Loucy (cell line): ENCODE results near the gene SRRM1.
"Not testable (repeated sequence)": the region's sequence is repeated elsewhere in the genome, so short reads cannot be mapped to it uniquely, and the experiment has no call there.

ENCODE experiments used
- H2AFZ ChIP-seq: fragments of 200-600 bp; sonication (generic); 2 replicates; pipeline ENCODE4 v1.6.0; 2016; ENCODE audit warnings: antibody characterized with exemption, mild to moderate bottlenecking, low read length, moderate library complexity
- H3F3A ChIP-seq: fragments of 200-600 bp; 2 replicates; pipeline ENCODE4 v1.6.0; 2016; ENCODE audit warnings: antibody characterized with exemption, low read depth, mild to moderate bottlenecking
- H3K27me3 ChIP-seq: fragments of 200-600 bp; sonication (generic); 2 replicates; pipeline ENCODE4 v1.6.1; 2014; ENCODE audit warnings: low read length, mild to moderate bottlenecking; ENCODE audit not compliant: insufficient read depth, poor library complexity, severe bottlenecking
- H3K36me3 ChIP-seq: fragments of 200-600 bp; sonication (generic); 2 replicates; pipeline ENCODE4 v1.6.1; 2016; ENCODE audit warnings: low read length; ENCODE audit not compliant: insufficient read depth
- H3K4me1 ChIP-seq: fragments of 200-600 bp; sonication (generic); 2 replicates; pipeline ENCODE4 v1.5.1; 2014; ENCODE audit warnings: low read length, mild to moderate bottlenecking; ENCODE audit not compliant: insufficient read depth, poor library complexity, severe bottlenecking
- H3K4me2 ChIP-seq: fragments of 200-600 bp; sonication (generic); 2 replicates; pipeline ENCODE4 v1.6.0; 2014; ENCODE audit warnings: antibody characterized with exemption, low read length, low read depth, mild to moderate bottlenecking; ENCODE audit not compliant: poor library complexity, severe bottlenecking
- H3K4me3 ChIP-seq: fragments of 200-600 bp; sonication (generic); 2 replicates; pipeline ENCODE4 v1.5.1; 2014; ENCODE audit warnings: low read length, mild to moderate bottlenecking, mixed read lengths; ENCODE audit not compliant: poor library complexity, severe bottlenecking
- H3K79me2 ChIP-seq: fragments of 200-600 bp; sonication (generic); 2 replicates; pipeline ENCODE4 v1.6.1; 2014; ENCODE audit warnings: low read length; ENCODE audit not compliant: insufficient read depth
- H3K9ac ChIP-seq: fragments of 200-600 bp; sonication (generic); 2 replicates; pipeline ENCODE4 v1.6.0; 2014; ENCODE audit warnings: mild to moderate bottlenecking, low read depth, low read length, moderate library complexity; ENCODE audit not compliant: poor library complexity, severe bottlenecking
- H3K9me2 ChIP-seq: fragments of 200-600 bp; sonication (generic); replicated peaks from 2 replicates; pipeline ENCODE4 v1.6.1; 2016; ENCODE audit warnings: low read depth, low read length, mixed read lengths
- H3K9me3 ChIP-seq: fragments of 200-600 bp; sonication (generic); 2 replicates; pipeline ENCODE4 v1.6.1; 2014; ENCODE audit warnings: mild to moderate bottlenecking, antibody characterized with exemption, low read length, low read depth; ENCODE audit not compliant: insufficient read depth
- H4K20me1 ChIP-seq: fragments of 200-600 bp; sonication (generic); 2 replicates; pipeline ENCODE4 v1.6.0; 2014; ENCODE audit warnings: antibody characterized with exemption, low read length, mild to moderate bottlenecking; ENCODE audit not compliant: insufficient read depth, poor library complexity, severe bottlenecking
- EZH2phosphoT487 ChIP-seq: fragments of 200-600 bp; IDR thresholded peaks from 2 replicates; pipeline ENCODE4 v1.6.1; 2018; ENCODE audit warnings: antibody characterized with exemption, mild to moderate bottlenecking, moderate library complexity, borderline replicate concordance
- TF ChIP-seq, protein P1 (sequence below): fragments of 200-600 bp; sonication (generic); conservative IDR thresholded peaks from 2 replicates; pipeline ENCODE4 v1.5.1; 2014; ENCODE audit warnings: mild to moderate bottlenecking, antibody characterized with exemption, low read length

Gene SRRM1

DNA sequence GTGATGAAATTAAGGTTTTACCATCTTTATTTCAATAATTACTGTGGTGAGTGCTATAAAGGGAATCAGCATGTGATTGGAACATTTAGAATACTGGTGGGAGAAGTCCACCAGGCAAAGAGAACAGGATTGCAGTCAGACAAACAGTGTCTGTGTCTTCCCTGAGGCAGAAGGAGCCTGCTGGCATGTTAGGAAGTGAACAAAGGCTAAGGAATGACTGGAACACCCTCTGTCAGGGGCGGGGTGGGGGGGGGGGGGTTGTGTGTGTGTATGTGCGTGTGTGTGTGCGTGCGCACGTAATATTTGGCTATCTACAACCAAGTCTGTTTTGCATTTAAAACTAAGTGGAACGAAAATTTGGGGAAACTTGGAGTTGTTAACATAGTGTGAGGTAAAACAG is 30.2 kb downstream of the SRRM1 start:
- H3K9me2 ChIP-seq = no peaks in the 10 kb centered on the region
- H3K4me3 ChIP-seq = no peak overlapping the region
- peaks cover 63% of the 10 kb centered on the region for H3K36me3 ChIP-seq
- H3K27me3 ChIP-seq = no peaks in the 10 kb centered on the region
- no peak overlapping the region for H2AFZ ChIP-seq
- no peaks in the 10 kb centered on the region for H3K4me1 ChIP-seq
- H3K79me2 ChIP-seq = no peaks in the 10 kb centered on the region
- H3K4me2 ChIP-seq = no peak overlapping the region
- H3F3A ChIP-seq = no peaks in the 10 kb centered on the region
- TF ChIP-seq EZH2phosphoT487 = no peak
- TF ChIP-seq, protein P1, sequence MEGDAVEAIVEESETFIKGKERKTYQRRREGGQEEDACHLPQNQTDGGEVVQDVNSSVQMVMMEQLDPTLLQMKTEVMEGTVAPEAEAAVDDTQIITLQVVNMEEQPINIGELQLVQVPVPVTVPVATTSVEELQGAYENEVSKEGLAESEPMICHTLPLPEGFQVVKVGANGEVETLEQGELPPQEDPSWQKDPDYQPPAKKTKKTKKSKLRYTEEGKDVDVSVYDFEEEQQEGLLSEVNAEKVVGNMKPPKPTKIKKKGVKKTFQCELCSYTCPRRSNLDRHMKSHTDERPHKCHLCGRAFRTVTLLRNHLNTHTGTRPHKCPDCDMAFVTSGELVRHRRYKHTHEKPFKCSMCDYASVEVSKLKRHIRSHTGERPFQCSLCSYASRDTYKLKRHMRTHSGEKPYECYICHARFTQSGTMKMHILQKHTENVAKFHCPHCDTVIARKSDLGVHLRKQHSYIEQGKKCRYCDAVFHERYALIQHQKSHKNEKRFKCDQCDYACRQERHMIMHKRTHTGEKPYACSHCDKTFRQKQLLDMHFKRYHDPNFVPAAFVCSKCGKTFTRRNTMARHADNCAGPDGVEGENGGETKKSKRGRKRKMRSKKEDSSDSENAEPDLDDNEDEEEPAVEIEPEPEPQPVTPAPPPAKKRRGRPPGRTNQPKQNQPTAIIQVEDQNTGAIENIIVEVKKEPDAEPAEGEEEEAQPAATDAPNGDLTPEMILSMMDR = no peak
- H3K9me3 ChIP-seq = no peaks in the 10 kb centered on the region
- no peaks in the 10 kb centered on the region for H4K20me1 ChIP-seq
- H3K9ac ChIP-seq = no peak overlapping the region

DNA sequence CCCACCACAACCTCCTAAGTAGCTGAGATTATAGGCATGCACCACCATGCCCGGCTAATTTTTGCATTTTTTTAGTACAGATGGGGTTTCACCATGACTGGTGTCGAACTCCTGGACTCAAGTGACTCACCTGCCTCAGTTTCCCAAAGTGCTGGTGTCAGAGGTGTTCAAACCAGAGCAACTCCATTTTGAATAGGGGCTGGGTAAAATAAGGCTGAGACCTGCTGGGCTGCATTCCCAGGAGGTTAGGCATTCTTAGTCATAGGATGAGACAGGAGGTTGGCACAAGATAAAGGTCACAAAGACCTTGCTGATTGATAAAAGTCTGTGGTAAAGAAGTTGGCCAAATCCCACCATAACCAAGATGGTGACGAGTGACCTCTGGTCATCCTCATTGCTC is 35.3 kb downstream of the SRRM1 start:
- H3K4me1 ChIP-seq, H3F3A ChIP-seq, H3K9me2 ChIP-seq, H2AFZ ChIP-seq, H3K79me2 ChIP-seq, H3K4me2 ChIP-seq, H3K27me3 ChIP-seq, H3K4me3 ChIP-seq, H4K20me1 ChIP-seq, H3K9ac ChIP-seq, H3K9me3 ChIP-seq: not testable (repeated sequence)
- peaks cover 14% of the 10 kb centered on the region; the same call in 1 of the 2 replicates for H3K36me3 ChIP-seq

DNA sequence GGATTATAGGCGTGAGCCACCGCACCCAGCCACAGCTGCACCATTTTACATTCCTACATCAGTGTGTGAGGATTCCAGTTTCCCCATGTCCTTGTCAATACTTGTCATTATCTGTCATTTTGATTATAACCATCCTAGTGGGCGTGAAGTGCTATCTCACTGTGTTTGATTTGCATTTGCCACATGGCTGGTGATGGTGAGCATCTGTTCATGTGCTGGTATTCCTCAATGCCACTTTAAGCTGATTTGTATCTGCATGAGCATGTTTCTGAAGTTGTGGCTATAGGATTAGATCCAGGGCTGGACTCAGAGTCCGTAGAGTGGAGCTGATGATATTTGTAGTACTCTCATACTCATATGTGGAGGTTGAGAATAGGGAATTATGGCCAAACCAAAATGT is 36.6 kb downstream of the SRRM1 start:
- Histone ChIP-seq H3K36me3 (peaks cover 1% of the 10 kb centered on the region; the same call in 1 of the 2 replicates), H3K4me1 (no peaks in the 10 kb centered on the region), H3K4me3 (no peak overlapping the region), H3K79me2 (no peaks in the 10 kb centered on the region), H3K27me3 (no peaks in the 10 kb centered on the region), H3K9me2 (no peaks in the 10 kb centered on the region), H3F3A (no peaks in the 10 kb centered on the region; the same call in 1 of the 2 replicates), H2AFZ (no peak overlapping the region), H3K4me2 (no peak overlapping the region), H3K9ac (no peak overlapping the region), H4K20me1 (no peaks in the 10 kb centered on the region), H3K9me3 (no peaks in the 10 kb centered on the region)
- TF ChIP-seq EZH2phosphoT487 = no peak
- TF ChIP-seq, protein P1 = no peak

DNA sequence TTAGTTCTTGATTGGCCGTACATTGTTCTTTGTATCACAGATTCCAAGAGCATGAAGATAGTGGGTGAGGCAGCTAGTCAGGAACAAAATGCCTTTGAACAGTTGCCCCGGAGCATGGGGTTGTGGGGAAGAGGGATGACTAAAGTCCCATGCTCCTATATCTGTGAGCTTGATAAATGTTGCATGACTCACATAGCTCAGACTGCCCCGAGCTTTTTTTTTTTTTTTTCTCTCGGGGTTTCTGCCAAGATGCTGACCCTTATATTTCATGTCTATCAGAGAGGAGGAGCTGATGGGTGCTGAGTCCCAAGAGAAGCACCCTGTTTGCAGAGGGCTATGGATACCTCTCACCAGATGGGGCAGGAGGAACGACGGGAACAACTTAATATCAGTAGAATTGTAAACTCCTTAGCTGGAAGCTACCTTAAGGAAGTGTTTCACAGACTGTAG is 40.6 kb downstream of the SRRM1 start:
- no peaks in the 10 kb centered on the region; the same call in 1 of the 2 replicates for H3F3A ChIP-seq
- no peak overlapping the region for H2AFZ ChIP-seq
- no peak for TF ChIP-seq EZH2phosphoT487
- TF ChIP-seq, protein P1 = no peak
- no peak overlapping the region for H3K4me3 ChIP-seq
- H3K9ac ChIP-seq = no peak overlapping the region
- H3K36me3 ChIP-seq = no peaks in the 10 kb centered on the region
- no peak overlapping the region for H3K4me2 ChIP-seq
- H3K9me3 ChIP-seq = no peaks in the 10 kb centered on the region
- H3K4me1 ChIP-seq = no peaks in the 10 kb centered on the region
- H3K9me2 ChIP-seq = no peaks in the 10 kb centered on the region
- H3K27me3 ChIP-seq = no peaks in the 10 kb centered on the region
- H3K79me2 ChIP-seq = no peaks in the 10 kb centered on the region
- H4K20me1 ChIP-seq = no peaks in the 10 kb centered on the region
